GM18499 (cell line): ENCODE results near the gene ZMYM3.

Source experiments
- ATAC-seq: cut with Tn5 transposase; IDR thresholded peaks from one replicate; pipeline ENCODE4 v1.9.1; 2021; ENCODE audit warnings: moderate number of reproducible peaks; ENCODE audit not compliant: insufficient read depth, unreplicated experiment

ZMYM3 gene

DNA sequence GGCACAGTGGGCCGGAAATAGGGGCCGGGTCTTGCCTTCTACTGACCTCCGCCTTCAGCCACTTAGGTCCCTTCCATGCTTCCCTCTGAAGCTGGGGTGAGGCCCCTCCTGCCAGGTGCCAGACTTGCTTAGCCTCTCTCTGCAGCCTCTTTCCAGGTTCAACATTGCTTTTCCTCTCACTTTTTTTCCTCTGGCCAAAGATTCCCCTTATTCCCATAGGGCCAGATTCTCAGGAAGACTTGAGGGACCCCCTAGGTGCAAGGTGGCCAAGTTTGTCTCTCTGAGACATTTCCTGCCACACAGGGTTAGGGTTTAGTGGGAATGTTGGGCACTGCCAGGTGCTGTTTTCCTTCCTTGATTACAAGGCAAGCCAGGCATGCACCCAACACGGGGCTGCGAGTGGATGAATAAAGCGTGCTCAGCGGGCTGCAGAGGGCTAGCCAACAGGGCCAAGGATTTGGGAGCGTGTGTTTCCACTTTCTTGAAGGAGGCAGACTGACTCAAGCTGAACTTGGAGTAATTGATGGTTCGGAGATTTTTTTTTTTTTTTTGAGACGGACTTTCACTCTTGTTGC, 38.5 kb downstream of the ZMYM3 start:
- no peak for ATAC-seq

- no peak for ATAC-seq
Measured at GRCh38 chrX:71214604-71215337, 39.2 kb downstream of the ZMYM3 start.

- no peak for ATAC-seq
Measured at GRCh38 chrX:71214152-71214551, 39.8 kb downstream of the ZMYM3 start.

- no peak for ATAC-seq
Measured at GRCh38 chrX:71212536-71212935, 41.4 kb downstream of the ZMYM3 start.

DNA sequence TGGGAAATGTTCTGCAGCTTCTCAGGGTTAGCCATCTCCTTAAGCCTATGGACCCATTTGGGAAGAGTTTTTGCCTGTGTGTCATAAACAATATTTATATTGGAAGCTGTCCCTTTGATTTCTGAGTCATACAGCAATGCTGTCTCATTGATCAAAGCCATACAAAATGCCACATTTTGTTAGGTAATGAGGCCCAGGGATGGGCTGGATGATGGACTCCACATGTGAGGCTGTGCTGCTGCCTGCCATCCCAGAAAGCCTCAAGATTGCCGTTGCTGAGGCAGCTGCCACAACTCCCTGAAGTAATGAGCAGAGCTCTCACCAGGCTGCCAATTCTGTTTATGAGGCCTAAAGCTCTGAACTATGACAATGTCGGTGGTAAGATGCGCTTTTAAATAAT, 43.1 kb downstream of the ZMYM3 start:
- no peak for ATAC-seq

GRCh38 chrX:71199252-71200008, 54.5 kb downstream of the ZMYM3 start:
- no peak for ATAC-seq

- no peak for ATAC-seq
Measured at GRCh38 chrX:71198066-71198465, 55.9 kb downstream of the ZMYM3 start.

DNA sequence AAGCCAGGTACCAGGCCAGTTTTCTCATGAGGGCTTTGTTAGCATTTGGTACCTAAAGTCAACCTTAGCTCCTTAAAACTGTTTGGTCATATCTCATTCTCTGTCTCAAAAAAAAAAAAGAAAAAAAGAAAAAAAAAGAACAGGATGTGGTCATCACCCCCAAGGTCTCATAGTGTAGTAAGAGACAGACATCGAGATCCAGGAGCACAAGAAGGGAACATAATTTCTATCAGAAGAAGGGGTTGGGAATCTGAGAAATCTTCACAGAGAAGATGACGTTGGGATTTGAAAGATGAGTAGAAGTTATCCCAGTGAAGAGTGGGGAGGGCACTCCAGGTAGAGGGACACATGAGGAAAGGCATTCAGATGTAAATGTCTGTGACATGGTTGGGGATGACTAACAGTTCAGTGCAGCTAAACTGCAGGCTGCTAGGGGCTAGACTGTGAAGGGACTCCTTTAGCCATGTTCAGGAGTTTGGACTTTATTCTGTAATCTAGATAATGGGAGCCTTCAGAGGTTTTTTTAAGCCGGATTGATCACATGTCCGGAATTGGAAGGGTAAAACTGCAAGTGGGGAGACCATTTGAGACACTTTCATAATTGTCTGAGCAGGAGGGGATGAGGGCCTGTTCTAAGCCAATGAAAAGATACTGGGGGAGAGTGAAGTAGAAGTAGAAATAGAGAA, 57.8 kb downstream of the ZMYM3 start:
- ATAC-seq = peak; percentile 44

GRCh38 chrX:71191248-71191647, 62.7 kb downstream of the ZMYM3 start:
- ATAC-seq = no peak
